T-helper 17 cell (primary cell): ENCODE measurements around the gene RBPJ. TPM values are rescaled to one million over a fixed set of nuclear protein-coding genes. Genes with fewer than 3 reads are reported as not detected.

Experiments
- ATAC-seq: fragments of 150-1000 bp; cut with Tn5 transposase; 2 replicates; pipeline ENCODE4 v1.10.0; 2021; ENCODE audit warnings: mild to moderate bottlenecking, moderate library complexity
- DNase-seq, 3 donors: peaks; one replicate each; pipeline versions ENCODE4 v3.0.0 to v3.0.0-alpha.2; 2020 to 2021
- H3K9me3 ChIP-seq: one replicate; pipeline ENCODE4 v1.7.0; 2013; ENCODE audit warnings: low read length, mild to moderate bottlenecking; ENCODE audit not compliant: control insufficient read depth, poor library complexity, severe bottlenecking
- H3K27ac Mint-ChIP-seq: one replicate; pipeline ENCODE4 v1.8.0; 2022; ENCODE audit warnings: mild to moderate bottlenecking, moderate library complexity, mixed read lengths
- H3K27me3 Mint-ChIP-seq: one replicate; pipeline ENCODE4 v1.8.0; 2022; ENCODE audit warnings: mixed read lengths
- H3K36me3 Mint-ChIP-seq: one replicate; pipeline ENCODE4 v1.8.0; 2022; ENCODE audit warnings: low read depth, mixed read lengths
- H3K4me1 Mint-ChIP-seq: one replicate; pipeline ENCODE4 v1.8.0; 2022; ENCODE audit warnings: mild to moderate bottlenecking, mixed read lengths
- H3K4me3 Mint-ChIP-seq: one replicate; pipeline ENCODE4 v1.8.0; 2022; ENCODE audit warnings: mild to moderate bottlenecking, moderate library complexity, mixed read lengths
- total RNA-seq, 4 donors: library from RNA in 2 of 4; stranded (reverse) in 2 of 4; gene quantifications; one replicate each; pipeline ENCODE4 v1.2.3 and lab custom pipeline; 2022 to 2026

Gene RBPJ
- total RNA-seq (10 to 100 TPM; 77.9 to 88.3 TPM), total RNA-seq (lab: John Stamatoyannopoulos, UW) (119 to 146 reads per million in 2 donors)

- Mint-ChIP-seq H3K27ac (peak within 1 kb of the TSS; percentile 95), H3K27me3 (no peaks in the 10 kb centered on the region), H3K4me1 (peaks cover 45% of the 10 kb centered on the region), H3K4me3 (peak within 1 kb of the TSS; percentile 98), H3K36me3 (peaks cover 4% of the 10 kb centered on the region)
- H3K9me3 ChIP-seq: no peaks in the 10 kb centered on the region
- DNase-seq: peak; percentile 75 to 81 (median 77)
- peak; percentile 34 for ATAC-seq
Measured at GRCh38 chr4:26320538-26321372, at the start of gene RBPJ. Gene RBPJ (plus strand): TSS chr4:26321014. CDS start chr4:26321029, 15 bp downstream.

GRCh38 chr4:26271703-26272102, 49.1 kb upstream of the RBPJ start:
- no peaks in the 10 kb centered on the region for H3K36me3 Mint-ChIP-seq
- DNase-seq: no peak
- no peak for ATAC-seq

GRCh38 chr4:26272654-26273615, 47.9 kb upstream of the RBPJ start:
- no peak overlapping the region for H3K4me3 Mint-ChIP-seq

More at GRCh38 chr4:26271703-26272102, 49.1 kb upstream of the RBPJ start:
- peaks cover 9% of the 10 kb centered on the region for H3K4me1 Mint-ChIP-seq
- no peak overlapping the region for H3K27ac Mint-ChIP-seq
- peaks cover 14% of the 10 kb centered on the region for H3K27me3 Mint-ChIP-seq
- H3K4me3 Mint-ChIP-seq: no peak overlapping the region
- H3K9me3 ChIP-seq: no peaks in the 10 kb centered on the region

GRCh38 chr4:26273616-26273980, 47.2 kb upstream of the RBPJ start:
- peaks cover 11% of the 10 kb centered on the region for H3K27me3 Mint-ChIP-seq
- H3K36me3 Mint-ChIP-seq: no peaks in the 10 kb centered on the region
- no peaks in the 10 kb centered on the region for H3K9me3 ChIP-seq
- ATAC-seq: no peak
- H3K27ac Mint-ChIP-seq: peak overlapping the region; percentile 45
- peaks cover 9% of the 10 kb centered on the region for H3K4me1 Mint-ChIP-seq
- no peak for DNase-seq
- H3K4me3 Mint-ChIP-seq: no peak overlapping the region

More at GRCh38 chr4:26272654-26273615, 47.9 kb upstream of the RBPJ start:
- peaks cover 9% of the 10 kb centered on the region for H3K4me1 Mint-ChIP-seq
- peak overlapping the region; percentile 45 for H3K27ac Mint-ChIP-seq
- H3K36me3 Mint-ChIP-seq: no peaks in the 10 kb centered on the region
- no peaks in the 10 kb centered on the region for H3K9me3 ChIP-seq
- DNase-seq (no peak), ATAC-seq (no peak)
- peaks cover 11% of the 10 kb centered on the region for H3K27me3 Mint-ChIP-seq

GRCh38 chr4:26275281-26275680, 45.5 kb upstream of the RBPJ start:
- no peak for DNase-seq
- no peak for ATAC-seq
- no peaks in the 10 kb centered on the region for H3K9me3 ChIP-seq
- Mint-ChIP-seq H3K4me3 (no peak overlapping the region), H3K36me3 (no peaks in the 10 kb centered on the region), H3K27ac (no peak overlapping the region), H3K27me3 (peaks cover 11% of the 10 kb centered on the region), H3K4me1 (peaks cover 9% of the 10 kb centered on the region)

- peaks cover 2% of the 10 kb centered on the region for H3K27me3 Mint-ChIP-seq
- H3K27ac Mint-ChIP-seq: no peak overlapping the region
- H3K36me3 Mint-ChIP-seq: no peaks in the 10 kb centered on the region
- no peaks in the 10 kb centered on the region for H3K9me3 ChIP-seq
- DNase-seq: no peak
- no peaks in the 10 kb centered on the region for H3K4me1 Mint-ChIP-seq
- ATAC-seq: no peak
- H3K4me3 Mint-ChIP-seq: no peak overlapping the region
Measured at GRCh38 chr4:26279446-26279845, 41.4 kb upstream of the RBPJ start.

GRCh38 chr4:26281881-26282280, 38.9 kb upstream of the RBPJ start:
- ATAC-seq (no peak), DNase-seq (no peak)
- Mint-ChIP-seq H3K36me3 (no peaks in the 10 kb centered on the region), H3K27me3 (no peaks in the 10 kb centered on the region), H3K4me3 (no peak overlapping the region), H3K4me1 (peaks cover 2% of the 10 kb centered on the region), H3K27ac (no peak overlapping the region)
- no peaks in the 10 kb centered on the region for H3K9me3 ChIP-seq

- Mint-ChIP-seq H3K4me3 (no peak overlapping the region), H3K36me3 (no peaks in the 10 kb centered on the region), H3K4me1 (peaks cover 7% of the 10 kb centered on the region), H3K27ac (no peak overlapping the region), H3K27me3 (no peaks in the 10 kb centered on the region)
- no peak for ATAC-seq
- no peaks in the 10 kb centered on the region for H3K9me3 ChIP-seq
- no peak for DNase-seq
Measured at GRCh38 chr4:26284536-26284935, 36.3 kb upstream of the RBPJ start.

- peak; percentile 39 for ATAC-seq
- Mint-ChIP-seq H3K27me3 (no peaks in the 10 kb centered on the region), H3K36me3 (no peaks in the 10 kb centered on the region), H3K4me3 (no peak overlapping the region), H3K27ac (peak overlapping the region; percentile 32), H3K4me1 (peaks cover 7% of the 10 kb centered on the region)
- no peak for DNase-seq
- H3K9me3 ChIP-seq: no peaks in the 10 kb centered on the region
Measured at GRCh38 chr4:26285272-26285671, 35.5 kb upstream of the RBPJ start.

- Mint-ChIP-seq H3K27me3 (no peaks in the 10 kb centered on the region), H3K4me1 (peaks cover 7% of the 10 kb centered on the region), H3K4me3 (no peak overlapping the region), H3K27ac (no peak overlapping the region), H3K36me3 (no peaks in the 10 kb centered on the region)
- DNase-seq (no peak), ATAC-seq (no peak)
- H3K9me3 ChIP-seq: no peaks in the 10 kb centered on the region
Measured at GRCh38 chr4:26287756-26288155, 33.1 kb upstream of the RBPJ start.

GRCh38 chr4:26288355-26288909, 32.4 kb upstream of the RBPJ start:
- Mint-ChIP-seq H3K27ac (peak overlapping the region; percentile 4), H3K4me3 (no peak overlapping the region), H3K27me3 (no peaks in the 10 kb centered on the region), H3K4me1 (peaks cover 7% of the 10 kb centered on the region), H3K36me3 (no peaks in the 10 kb centered on the region)
- ATAC-seq (peak; percentile 57), DNase-seq (no peak)
- H3K9me3 ChIP-seq: no peaks in the 10 kb centered on the region

- H3K27ac Mint-ChIP-seq: no peak overlapping the region
- ATAC-seq: no peak
- no peaks in the 10 kb centered on the region for H3K36me3 Mint-ChIP-seq
- H3K4me1 Mint-ChIP-seq: peaks cover 7% of the 10 kb centered on the region
- H3K9me3 ChIP-seq: no peaks in the 10 kb centered on the region
- DNase-seq: no peak
- no peaks in the 10 kb centered on the region for H3K27me3 Mint-ChIP-seq
- H3K4me3 Mint-ChIP-seq: no peak overlapping the region
Measured at GRCh38 chr4:26289401-26289800, 31.4 kb upstream of the RBPJ start.

GRCh38 chr4:26290321-26290720, 30.5 kb upstream of the RBPJ start:
- Mint-ChIP-seq H3K4me1 (peaks cover 5% of the 10 kb centered on the region), H3K36me3 (no peaks in the 10 kb centered on the region), H3K27ac (no peak overlapping the region), H3K4me3 (no peak overlapping the region), H3K27me3 (no peaks in the 10 kb centered on the region)
- ATAC-seq (no peak), DNase-seq (no peak)
- no peaks in the 10 kb centered on the region for H3K9me3 ChIP-seq
